Measurements from ENCODE around the gene LCE3C.

Gene LCE3C

DNA sequence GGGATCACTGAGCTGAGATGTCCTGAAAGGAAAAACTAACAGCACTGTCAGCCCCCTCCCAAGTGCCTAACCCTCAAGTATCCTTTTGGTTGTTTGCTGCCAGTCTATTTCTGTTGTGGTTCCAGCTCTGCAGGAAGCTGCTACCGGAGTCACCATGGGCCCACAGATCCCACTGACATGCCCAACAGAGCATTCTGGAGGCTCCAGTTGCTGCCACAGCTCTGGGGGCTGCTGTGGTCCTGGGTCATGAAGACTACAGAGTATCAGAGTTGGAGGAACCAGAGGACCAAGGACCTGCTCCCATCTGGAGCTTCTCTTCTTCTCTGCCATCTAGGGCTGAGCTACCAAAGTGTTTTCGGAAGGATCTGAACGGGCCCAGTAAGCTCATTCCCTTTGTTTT, 22.0 kb downstream of the LCE3C start:
- Histone ChIP-seq H3K27ac (ENCODE audit: low read depth, low read length) (no peak overlapping the region), H3K4me2 (ENCODE audit: low read depth, low read length, poor library complexity, severe bottlenecking) (no peak overlapping the region), H3K9ac (ENCODE audit: low read length) (no peak overlapping the region), H3K79me2 (ENCODE audit: insufficient read depth, low read length) (no peaks in the 10 kb centered on the region), H3K36me3 (ENCODE audit: low read length) (no peaks in the 10 kb centered on the region), H3K4me3 (ENCODE audit: insufficient read depth, low read length, poor library complexity, severe bottlenecking) (no peak overlapping the region), H3K9me3 (ENCODE audit: insufficient read depth, low read length) (peaks cover 18% of the 10 kb centered on the region; the same call in 1 of the 2 replicates), H3K9me2 (replicated peaks; ENCODE audit: insufficient read depth, low read length) (no peaks in the 10 kb centered on the region), H4K20me1 (ENCODE audit: low read depth, low read length) (no peaks in the 10 kb centered on the region), H3K27me3 (ENCODE audit: low read length) (no peaks in the 10 kb centered on the region), H3F3A (ENCODE audit: insufficient read depth) (no peaks in the 10 kb centered on the region), H2AFZ (ENCODE audit: low read depth, low read length, severe bottlenecking) (no peak overlapping the region)
- TF ChIP-seq CTCF (IDR thresholded peaks at IDR 0.05; ENCODE audit: insufficient read depth, low read length, poor library complexity, severe bottlenecking), result no peak
- TF ChIP-seq EZH2phosphoT487 (conservative IDR thresholded peaks at IDR 0.05; ENCODE audit: low read length), result no peak

DNA sequence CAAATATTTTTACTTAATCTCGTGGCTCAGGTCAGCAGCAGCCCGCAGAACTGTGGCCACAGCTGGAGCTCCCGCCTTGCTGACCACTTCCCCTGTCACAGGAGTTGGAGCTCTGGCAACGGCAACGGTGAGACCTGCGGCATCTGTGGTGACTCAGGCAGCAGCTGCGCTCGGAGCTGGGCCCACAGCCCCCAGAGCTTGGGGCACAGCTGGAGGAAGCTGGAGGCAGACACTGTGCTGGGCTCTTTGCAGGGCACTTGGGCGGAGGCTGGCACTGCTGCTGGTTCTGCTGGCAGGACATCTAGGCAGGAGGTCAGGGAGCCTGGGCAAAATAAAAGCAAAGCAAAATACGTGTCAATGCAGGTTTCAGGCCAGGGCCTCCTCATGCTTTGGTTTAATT, 22.8 kb downstream of the LCE3C start, which contains the start of gene LCE3A:
TSS of gene LCE3A (minus strand) at position 301 of the 400 bp plus-strand sequence. CDS start at position 301, 0 bp downstream.
- Histone ChIP-seq H3K27me3 (ENCODE audit: low read length) (no peaks in the 10 kb centered on the region), H3K9ac (ENCODE audit: low read length) (no peak within 1 kb of the TSS), H3K79me2 (ENCODE audit: insufficient read depth, low read length) (no peaks in the 10 kb centered on the region), H3K36me3 (ENCODE audit: low read length) (no peaks in the 10 kb centered on the region), H2AFZ (ENCODE audit: low read depth, low read length, severe bottlenecking) (no peak within 1 kb of the TSS), H3K4me2 (ENCODE audit: low read depth, low read length, poor library complexity, severe bottlenecking) (no peak within 1 kb of the TSS), H3F3A (ENCODE audit: insufficient read depth) (no peaks in the 10 kb centered on the region), H4K20me1 (ENCODE audit: low read depth, low read length) (no peaks in the 10 kb centered on the region), H3K4me3 (ENCODE audit: insufficient read depth, low read length, poor library complexity, severe bottlenecking) (no peak within 1 kb of the TSS), H3K9me3 (ENCODE audit: insufficient read depth, low read length) (peaks cover 18% of the 10 kb centered on the region; the same call in 1 of the 2 replicates), H3K9me2 (replicated peaks; ENCODE audit: insufficient read depth, low read length) (no peaks in the 10 kb centered on the region), H3K27ac (ENCODE audit: low read depth, low read length) (no peak within 1 kb of the TSS)
- TF ChIP-seq EZH2phosphoT487 (conservative IDR thresholded peaks at IDR 0.05; ENCODE audit: low read length) (no peak), CTCF (IDR thresholded peaks at IDR 0.05; ENCODE audit: insufficient read depth, low read length, poor library complexity, severe bottlenecking) (no peak)

- H3K36me3 ChIP-seq (ENCODE audit: low read length), result no peaks in the 10 kb centered on the region
- no peaks in the 10 kb centered on the region for H3F3A ChIP-seq (ENCODE audit: insufficient read depth)
- no peaks in the 10 kb centered on the region for H4K20me1 ChIP-seq (ENCODE audit: low read depth, low read length)
- peaks cover 14% of the 10 kb centered on the region; the same call in 1 of the 2 replicates for H3K9me3 ChIP-seq (ENCODE audit: insufficient read depth, low read length)
- no peak overlapping the region for H3K9ac ChIP-seq (ENCODE audit: low read length)
- no peak overlapping the region for H3K4me2 ChIP-seq (ENCODE audit: low read depth, low read length, poor library complexity, severe bottlenecking)
- H3K27ac ChIP-seq (ENCODE audit: low read depth, low read length), result no peak overlapping the region
- peak; percentile 12 for TF ChIP-seq CTCF (IDR thresholded peaks at IDR 0.05; ENCODE audit: insufficient read depth, low read length, poor library complexity, severe bottlenecking)
- no peak for TF ChIP-seq EZH2phosphoT487 (conservative IDR thresholded peaks at IDR 0.05; ENCODE audit: low read length)
- H2AFZ ChIP-seq (ENCODE audit: low read depth, low read length, severe bottlenecking), result no peak overlapping the region
- no peaks in the 10 kb centered on the region for H3K27me3 ChIP-seq (ENCODE audit: low read length)
- H3K79me2 ChIP-seq (ENCODE audit: insufficient read depth, low read length), result no peaks in the 10 kb centered on the region
- no peak overlapping the region for H3K4me3 ChIP-seq (ENCODE audit: insufficient read depth, low read length, poor library complexity, severe bottlenecking)
- H3K9me2 ChIP-seq (replicated peaks; ENCODE audit: insufficient read depth, low read length), result no peaks in the 10 kb centered on the region
These were observed 23.3 kb downstream of the LCE3C start for GRCh38 chr1:152623203-152623844.

All from SU-DHL-6 (cell line).